Stimulated activated CD8-positive, alpha-beta memory T cell treated with anti-CD3 and anti-CD28 coated beads, Interleukin-7, amount 100 ng/mL, for 24 hours (primary cell): ENCODE results near the gene ARMC3.

ENCODE experiments used
- DNase-seq: peaks from one replicate; pipeline ENCODE4 v3.0.0-alpha.2; 2020; ENCODE audit warnings: low read depth

The ARMC3 gene

GRCh38 chr10:22931948-22932347 is 4.1 kb downstream of the ARMC3 start:
- DNase-seq = no peak

GRCh38 chr10:22932626-22933370 is 4.9 kb downstream of the ARMC3 start:
- DNase-seq = no peak

- DNase-seq = no peak
Measured at GRCh38 chr10:22934726-22935125, 6.9 kb downstream of the ARMC3 start.

- no peak for DNase-seq
Measured at GRCh38 chr10:22942437-22942836, 14.6 kb downstream of the ARMC3 start.

GRCh38 chr10:22945934-22946673 is 18.3 kb downstream of the ARMC3 start:
- no peak for DNase-seq

- no peak for DNase-seq
Measured at GRCh38 chr10:22954970-22955369, 27.1 kb downstream of the ARMC3 start.

- DNase-seq = no peak
Measured at GRCh38 chr10:22958338-22958737, 30.5 kb downstream of the ARMC3 start.

- no peak for DNase-seq
Measured at GRCh38 chr10:22959292-22959691, 31.4 kb downstream of the ARMC3 start.

GRCh38 chr10:22959950-22960349 is 32.1 kb downstream of the ARMC3 start:
- no peak for DNase-seq

- DNase-seq = no peak
Measured at GRCh38 chr10:22962817-22963216, 35.0 kb downstream of the ARMC3 start.

- no peak for DNase-seq
Measured at GRCh38 chr10:22969704-22970103, 41.9 kb downstream of the ARMC3 start.

- DNase-seq = no peak
Measured at GRCh38 chr10:22976534-22976933, 48.7 kb downstream of the ARMC3 start.

- DNase-seq = no peak
Measured at GRCh38 chr10:22977751-22978150, 49.9 kb downstream of the ARMC3 start.

GRCh38 chr10:22978287-22978686 is 50.4 kb downstream of the ARMC3 start:
- DNase-seq = no peak

- no peak for DNase-seq
Measured at GRCh38 chr10:22978918-22979317, 51.1 kb downstream of the ARMC3 start.

- DNase-seq = no peak
Measured at GRCh38 chr10:22980822-22981221, 53.0 kb downstream of the ARMC3 start.

GRCh38 chr10:22984066-22984465 is 56.2 kb downstream of the ARMC3 start:
- DNase-seq = no peak

- no peak for DNase-seq
Measured at GRCh38 chr10:22986771-22987542, 59.1 kb downstream of the ARMC3 start.

- DNase-seq = peak; percentile 36
Measured at GRCh38 chr10:22988581-22989360, 60.9 kb downstream of the ARMC3 start.

GRCh38 chr10:22990443-22990842 is 62.6 kb downstream of the ARMC3 start:
- DNase-seq = no peak

- DNase-seq = no peak
Measured at GRCh38 chr10:22992075-22992474, 64.2 kb downstream of the ARMC3 start.

- no peak for DNase-seq
Measured at GRCh38 chr10:22992621-22993020, 64.8 kb downstream of the ARMC3 start.
